HepG2 (cell line): ENCODE measurements around the gene C12orf42. TPM values are rescaled to one million over a fixed set of nuclear protein-coding genes. Genes with fewer than 3 reads are reported as not detected.

Experiments
- ATAC-seq: fragments of 200-7000 bp; cut with Tn5 transposase; 3 replicates; pipeline ENCODE4 v1.9.1; 2020; ENCODE audit warnings: mild to moderate bottlenecking, moderate library complexity
- BruUV-seq: library from RNA; stranded (reverse); fragments of 400-500 nt; replicated peaks from 2 replicates; lab custom pipeline; 2021; lab: Mats Ljungman, UMichigan
- CTCF ChIA-PET: fragments of 300-600 bp; formaldehyde crosslinking; extraction: SDS; loops from one replicate; lab custom pipeline; 2021; ENCODE audit warnings: low total read pairs, inconsistent platforms, low intra/inter-chr PET ratio; lab: Yijun Ruan, JAX
- POLR2A ChIA-PET: fragments of 350-600 bp; sonication (Branson Sonifier 250); formaldehyde crosslinking; loops from one replicate; lab custom pipeline; 2020; ENCODE audit warnings: antibody characterized with exemption, inconsistent platforms; lab: Yijun Ruan, JAX
- DNase-seq: peaks from one replicate; pipeline ENCODE4 v3.0.0-alpha.2; 2015; ENCODE audit warnings: low spot score
- FAIRE-seq: peaks from 3 replicates; lab custom pipeline; 2011; peaks lifted over from hg19 to GRCh38; lab: Jason Lieb, UNC
- H2AFZ ChIP-seq: one replicate; pipeline ENCODE4 v1.6.1; 2011; ENCODE audit warnings: low read length, inconsistent platforms
- H3K27ac ChIP-seq: fragments of 300-600 bp; 3 replicates; pipeline ENCODE4 v1.8.0; 2011; ENCODE audit warnings: mixed run types, mild to moderate bottlenecking, mixed read lengths, low read length, inconsistent platforms; ENCODE audit not compliant: insufficient read depth; ENCODE audit errors: extremely low read length
- H3K27me3 ChIP-seq, 2 experiments: fragments of 200-600 bp in 1 of 2; 2 replicates in 1 of 2; 3 replicates in 1 of 2; pipeline versions ENCODE4 v1.6.0 to v1.8.0; 2011; ENCODE audit warnings: low read length in 2 of 2, mild to moderate bottlenecking in 2 of 2, moderate library complexity in 2 of 2, inconsistent platforms in 1 of 2; ENCODE audit not compliant: insufficient read depth in 2 of 2, control insufficient read depth in 1 of 2
- H3K36me3 ChIP-seq, 2 experiments: fragments of 200-600 bp in 1 of 2; replicated peaks in 1 of 2; 2 replicates in 1 of 2; 3 replicates in 1 of 2; pipeline versions ENCODE4 v1.5.1 to v1.8.0; 2011; ENCODE audit warnings: low read length in 2 of 2, inconsistent platforms in 1 of 2; ENCODE audit not compliant: insufficient read depth in 2 of 2, control insufficient read depth in 1 of 2
- H3K4me1 ChIP-seq: 2 replicates; pipeline ENCODE4 v1.5.1; 2012; ENCODE audit warnings: low read length, inconsistent platforms; ENCODE audit not compliant: insufficient read depth
- H3K4me2 ChIP-seq: 2 replicates; pipeline ENCODE4 v1.6.0; 2011; ENCODE audit warnings: low read depth, low read length, inconsistent platforms
- H3K4me3 ChIP-seq, 3 experiments: fragments of 200-600 bp in 1 of 3; sonication (generic), shearing (Covaris generic) in 1 of 3; replicated peaks in 1 of 3; 2 replicates each; pipeline ENCODE4 v1.5.1; 2011 to 2016; ENCODE audit warnings: low read length in 3 of 3, inconsistent platforms in 2 of 3, low read depth in 2 of 3, mild to moderate bottlenecking in 2 of 3, control low read depth in 1 of 3, mixed read lengths in 1 of 3; ENCODE audit not compliant: insufficient read depth in 1 of 3
- H3K79me2 ChIP-seq: one replicate; pipeline ENCODE4 v1.6.1; 2011; ENCODE audit warnings: low read length, inconsistent platforms; ENCODE audit not compliant: insufficient read depth
- H3K9ac ChIP-seq: 2 replicates; pipeline ENCODE4 v1.6.0; 2011; ENCODE audit warnings: mild to moderate bottlenecking, low read depth, low read length, inconsistent platforms; ENCODE audit not compliant: insufficient read depth
- H3K9me3 ChIP-seq: 2 replicates; pipeline ENCODE4 v1.5.1; 2012; ENCODE audit warnings: mild to moderate bottlenecking, low read length
- H4K20me1 ChIP-seq: 2 replicates; pipeline ENCODE4 v1.6.0; 2011; ENCODE audit warnings: inconsistent platforms, mild to moderate bottlenecking, low read length, moderate library complexity; ENCODE audit not compliant: insufficient read depth
- AKAP8 ChIP-seq: sonication (generic); formaldehyde crosslinking; IDR thresholded peaks from 2 replicates; pipeline ENCODE4 v1.5.1; 2020; ENCODE audit warnings: mild to moderate bottlenecking, missing genetic modification reagents
- BCL6 ChIP-seq: IDR thresholded peaks from 2 replicates; pipeline ENCODE4 v1.6.1; 2016; ENCODE audit warnings: missing genetic modification reagents, missing compliant biosample characterization
- CBX2 ChIP-seq, 2 experiments: fragments of 200-600 bp in 1 of 2; sonication (generic); formaldehyde crosslinking in 1 of 2; IDR thresholded peaks; 2 replicates each; pipeline versions ENCODE4 v1.7.0 to v1.8.1; 2018 to 2022; ENCODE audit warnings: low read depth in 2 of 2, low read length in 1 of 2, mild to moderate bottlenecking in 1 of 2, missing genetic modification reagents in 1 of 2
- ESRRA ChIP-seq: sonication (generic); formaldehyde crosslinking; IDR thresholded peaks from 2 replicates; pipeline ENCODE4 v1.5.1; 2020; ENCODE audit warnings: mild to moderate bottlenecking, low read depth, missing genetic modification reagents
- FOXO1 ChIP-seq: sonication (generic); formaldehyde crosslinking; IDR thresholded peaks from 2 replicates; pipeline ENCODE4 v1.4.0; 2020; ENCODE audit warnings: missing genetic modification reagents
- KLF15 ChIP-seq: sonication (generic); formaldehyde crosslinking; IDR thresholded peaks from 2 replicates; pipeline ENCODE4 v1.8.1; 2023; ENCODE audit warnings: borderline replicate concordance, mild to moderate bottlenecking, inconsistent platforms, missing genetic modification reagents, mixed read lengths
- MEIS1 ChIP-seq: sonication (generic); formaldehyde crosslinking; IDR thresholded peaks from 2 replicates; pipeline ENCODE4 v1.9.0; 2021; ENCODE audit warnings: mild to moderate bottlenecking, missing genetic modification reagents, moderate library complexity, borderline replicate concordance
- MYNN ChIP-seq: sonication (generic); formaldehyde crosslinking; IDR thresholded peaks from 2 replicates; pipeline ENCODE4 v1.4.0; 2020; ENCODE audit warnings: mild to moderate bottlenecking, low read depth, missing genetic modification reagents
- ONECUT2 ChIP-seq: sonication (generic); formaldehyde crosslinking; IDR thresholded peaks from 2 replicates; pipeline ENCODE4 v1.4.0; 2020; ENCODE audit warnings: missing genetic modification reagents
- XRCC5 ChIP-seq: fragments of 200-400 bp; formaldehyde crosslinking; optimal IDR thresholded peaks from 2 replicates; pipeline ENCODE3; 2017; ENCODE audit warnings: mild to moderate bottlenecking, low read length
- ZBTB3 ChIP-seq: sonication (generic); formaldehyde crosslinking; IDR thresholded peaks from 2 replicates; pipeline ENCODE4 v1.4.0; 2020; ENCODE audit warnings: low read depth, mild to moderate bottlenecking, moderate library complexity, missing genetic modification reagents, borderline replicate concordance
- ZFP1 ChIP-seq: IDR thresholded peaks from 2 replicates; pipeline ENCODE4 v1.6.1; 2016
- ZNF382 ChIP-seq: sonication (generic); formaldehyde crosslinking; IDR thresholded peaks from 2 replicates; pipeline ENCODE4 v1.5.0; 2020; ENCODE audit warnings: missing genetic modification reagents, mild to moderate bottlenecking, borderline replicate concordance
- ZNF430 ChIP-seq: sonication (generic); formaldehyde crosslinking; IDR thresholded peaks from 2 replicates; pipeline ENCODE4 v1.9.0; 2021; ENCODE audit warnings: mild to moderate bottlenecking, missing genetic modification reagents
- WGBS: methylation state at CpG from one replicate; pipeline ENCODE4 v1.1.6; 2017; ENCODE audit warnings: low lambda C conversion rate; 5-methylcytosine and 5-hydroxymethylcytosine counted together
- in situ Hi-C: cut with HindIII; loops from 2 replicates; pipeline ENCODE4 v1.10.0; 2017; ENCODE audit warnings: low pct_unique_long_range_greater_than_20kb; ENCODE audit not compliant: extremely low pct_ligation_motif_present
- intact Hi-C: fragments of 100-400 bp; cut with micrococcal nuclease; formaldehyde crosslinking; loops from one replicate; pipeline ENCODE4 v1.10.0; 2022; ENCODE audit not compliant: unreplicated experiment
- polyA plus RNA-seq, 8 experiments: library from polyadenylated mRNA; depleted of rRNA in 3 of 8; stranded (reverse) in 7 of 8; unstranded in 1 of 8; fragments of >200 nt; fragmentation: Illumina TruSeq in 4 of 8; extraction: Trizol in 4 of 8; gene quantifications; 2 replicates each; pipeline versions ENCODE4 v1.2.1 to v1.2.3, GENCODE V29; 2011 to 2016; ENCODE audit warnings: low read depth in 4 of 8, missing spikeins in 1 of 8, mixed read lengths in 1 of 8; ENCODE audit not compliant: insufficient read depth in 1 of 8
- total RNA-seq, 5 experiments: library from RNA; depleted of rRNA; stranded (reverse); fragments of >200 nt; fragmentation: Illumina TruSeq; extraction: Trizol; gene quantifications; 2 replicates each; pipeline ENCODE4 v1.2.3, GENCODE V29; 2016; ENCODE audit warnings: low read depth in 1 of 5
- TF ChIP-seq, protein P1 (sequence below): IDR thresholded peaks from 2 replicates; pipeline ENCODE4 v1.6.1; 2012; ENCODE audit warnings: inconsistent platforms
- TF ChIP-seq, protein P2 (sequence below): sonication (generic); formaldehyde crosslinking; IDR thresholded peaks from 2 replicates; pipeline ENCODE4 v1.5.0; 2020; ENCODE audit warnings: missing genetic modification reagents, mild to moderate bottlenecking, borderline replicate concordance
- TF ChIP-seq, protein P3 (sequence below): sonication (generic); formaldehyde crosslinking; IDR thresholded peaks from 2 replicates; pipeline ENCODE4 v1.8.1; 2023; ENCODE audit warnings: mild to moderate bottlenecking, missing genetic modification reagents
- TF ChIP-seq, protein P4 (sequence below): sonication (generic); IDR thresholded peaks from 2 replicates; pipeline ENCODE4 v1.6.1; 2016; ENCODE audit warnings: low read depth, borderline replicate concordance

The C12orf42 gene
- total and polyA plus RNA-seq, 2 of the 13 experiments (the other 11 are each of a cell fraction or from before 2014, with no cell fraction given) = not detected

DNA sequence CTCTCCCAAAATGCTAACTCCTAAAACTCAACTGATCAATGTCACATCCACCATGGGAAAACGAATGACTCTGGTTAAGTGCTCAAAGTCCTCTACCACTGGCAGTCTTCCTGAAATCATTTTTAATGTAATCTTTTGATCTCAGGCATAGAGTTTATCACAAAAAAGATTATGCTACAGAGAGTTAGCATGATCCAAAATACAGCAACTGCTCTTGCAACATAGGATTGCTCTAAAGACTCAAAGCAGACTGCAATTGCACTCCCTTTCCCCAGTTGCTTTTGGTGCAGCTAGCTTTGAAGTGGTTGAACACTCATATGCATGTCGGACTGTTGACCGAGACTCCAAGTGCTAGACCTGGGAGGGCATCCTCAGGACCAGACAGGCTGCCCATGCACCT is 109.3 kb downstream of the C12orf42 start:
- H3K27ac ChIP-seq = no peak overlapping the region
- no peaks in the 10 kb centered on the region for H4K20me1 ChIP-seq
- ChIA-PET POLR2A (no interaction called here), CTCF (no interaction called here)
- no peaks in the 10 kb centered on the region for H3K79me2 ChIP-seq
- BruUV-seq = no TSS peak
- no peak for ATAC-seq
- H3K4me3 ChIP-seq = no peak overlapping the region
- no peaks in the 10 kb centered on the region for H3K4me1 ChIP-seq
- WGBS = 17% methylated on average over 3 of the region's 3 CpGs
- H2AFZ ChIP-seq = no peak overlapping the region
- H3K27me3 ChIP-seq = no peaks in the 10 kb centered on the region
- no peak for DNase-seq
- in situ Hi-C loops (no loop called here), intact Hi-C loops (no loop called here)
- no peak for FAIRE-seq
- TF ChIP-seq ZNF382 (CRISPR knock-in tag) (no peak), ESRRA (CRISPR knock-in tag) (no peak), CBX2 (IDR thresholded peaks at IDR 0.05; ENCODE audit: low read depth, low read length) (no peak), CBX2 (CRISPR knock-in tag; IDR thresholded peaks at IDR 0.05; ENCODE audit: low read depth) (no peak), ZBTB3 (CRISPR knock-in tag) (no peak), MEIS1 (CRISPR knock-in tag) (no peak), ONECUT2 (CRISPR knock-in tag) (no peak), XRCC5 (no peak), KLF15 (no peak), BCL6 (CRISPR knock-in tag) (no peak), ZNF430 (CRISPR knock-in tag) (no peak), FOXO1 (CRISPR knock-in tag) (no peak), ZFP1 (CRISPR knock-in tag) (no peak), AKAP8 (CRISPR knock-in tag) (no peak), MYNN (CRISPR knock-in tag) (no peak)
- TF ChIP-seq, protein P1, sequence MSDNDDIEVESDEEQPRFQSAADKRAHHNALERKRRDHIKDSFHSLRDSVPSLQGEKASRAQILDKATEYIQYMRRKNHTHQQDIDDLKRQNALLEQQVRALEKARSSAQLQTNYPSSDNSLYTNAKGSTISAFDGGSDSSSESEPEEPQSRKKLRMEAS = no peak
- TF ChIP-seq, protein P2, sequence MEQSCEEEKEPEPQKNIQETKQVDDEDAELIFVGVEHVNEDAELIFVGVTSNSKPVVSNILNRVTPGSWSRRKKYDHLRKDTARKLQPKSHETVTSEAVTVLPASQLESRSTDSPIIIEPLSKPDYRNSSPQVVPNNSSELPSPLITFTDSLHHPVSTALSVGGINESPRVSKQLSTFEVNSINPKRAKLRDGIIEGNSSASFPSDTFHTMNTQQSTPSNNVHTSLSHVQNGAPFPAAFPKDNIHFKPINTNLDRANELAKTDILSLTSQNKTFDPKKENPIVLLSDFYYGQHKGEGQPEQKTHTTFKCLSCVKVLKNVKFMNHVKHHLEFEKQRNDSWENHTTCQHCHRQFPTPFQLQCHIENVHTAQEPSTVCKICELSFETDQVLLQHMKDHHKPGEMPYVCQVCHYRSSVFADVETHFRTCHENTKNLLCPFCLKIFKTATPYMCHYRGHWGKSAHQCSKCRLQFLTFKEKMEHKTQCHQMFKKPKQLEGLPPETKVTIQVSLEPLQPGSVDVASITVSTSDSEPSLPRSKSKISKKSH (CRISPR knock-in tag) = no peak
- TF ChIP-seq, protein P3, sequence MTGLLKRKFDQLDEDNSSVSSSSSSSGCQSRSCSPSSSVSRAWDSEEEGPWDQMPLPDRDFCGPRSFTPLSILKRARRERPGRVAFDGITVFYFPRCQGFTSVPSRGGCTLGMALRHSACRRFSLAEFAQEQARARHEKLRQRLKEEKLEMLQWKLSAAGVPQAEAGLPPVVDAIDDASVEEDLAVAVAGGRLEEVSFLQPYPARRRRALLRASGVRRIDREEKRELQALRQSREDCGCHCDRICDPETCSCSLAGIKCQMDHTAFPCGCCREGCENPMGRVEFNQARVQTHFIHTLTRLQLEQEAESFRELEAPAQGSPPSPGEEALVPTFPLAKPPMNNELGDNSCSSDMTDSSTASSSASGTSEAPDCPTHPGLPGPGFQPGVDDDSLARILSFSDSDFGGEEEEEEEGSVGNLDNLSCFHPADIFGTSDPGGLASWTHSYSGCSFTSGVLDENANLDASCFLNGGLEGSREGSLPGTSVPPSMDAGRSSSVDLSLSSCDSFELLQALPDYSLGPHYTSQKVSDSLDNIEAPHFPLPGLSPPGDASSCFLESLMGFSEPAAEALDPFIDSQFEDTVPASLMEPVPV (CRISPR knock-in tag) = no peak
- TF ChIP-seq, protein P4, sequence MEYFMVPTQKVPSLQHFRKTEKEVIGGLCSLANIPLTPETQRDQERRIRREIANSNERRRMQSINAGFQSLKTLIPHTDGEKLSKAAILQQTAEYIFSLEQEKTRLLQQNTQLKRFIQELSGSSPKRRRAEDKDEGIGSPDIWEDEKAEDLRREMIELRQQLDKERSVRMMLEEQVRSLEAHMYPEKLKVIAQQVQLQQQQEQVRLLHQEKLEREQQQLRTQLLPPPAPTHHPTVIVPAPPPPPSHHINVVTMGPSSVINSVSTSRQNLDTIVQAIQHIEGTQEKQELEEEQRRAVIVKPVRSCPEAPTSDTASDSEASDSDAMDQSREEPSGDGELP = no peak
- H3K36me3 ChIP-seq = no peaks in the 10 kb centered on the region
- H3K4me2 ChIP-seq = no peak overlapping the region
- no peak overlapping the region for H3K9ac ChIP-seq
- no peaks in the 10 kb centered on the region for H3K9me3 ChIP-seq
